RWPE1 (cell line): ENCODE data around the gene TNRC6C.
A peak's percentile ranks its signal among the peaks of the same experiment; 100 is the strongest.

Source experiments
- CTCF ChIA-PET: fragments of 350-600 bp; sonication (Branson Sonifier 250); formaldehyde crosslinking; extraction: SDS; loops from one replicate; lab custom pipeline; 2021; lab: Yijun Ruan, JAX
- POLR2A ChIA-PET: fragments of 400-600 bp; formaldehyde crosslinking; extraction: SDS; loops from one replicate; lab custom pipeline; 2020; ENCODE audit warnings: antibody characterized with exemption; ENCODE audit not compliant: low non-redundant PET; lab: Yijun Ruan, JAX
- DNase-seq: peaks from one replicate; pipeline ENCODE4 v3.0.0; 2012; ENCODE audit warnings: low spot score
- H3K27ac ChIP-seq: fragments of 450-650 bp; 2 replicates; pipeline ENCODE4 v1.5.1; 2017
- CTCF ChIP-seq: fragments of 450-650 bp; conservative IDR thresholded peaks from 2 replicates; pipeline ENCODE4 v1.5.1; 2017; ENCODE audit warnings: low read depth, mild to moderate bottlenecking

The TNRC6C gene

GRCh38 chr17:78007647-78008046 is 49.1 kb downstream of the TNRC6C start:
- POLR2A ChIA-PET, result no interaction called here
- no peak overlapping the region for H3K27ac ChIP-seq
- no peak for DNase-seq
- CTCF ChIA-PET, result interaction anchor here (0.5 kb wide), 1 partner anchor 1900 kb away, joined by 3 read pairs; no protein-coding TSS in a partner anchor
- no peak for TF ChIP-seq CTCF

GRCh38 chr17:78010759-78011158 is 52.3 kb downstream of the TNRC6C start:
- POLR2A ChIA-PET, result no interaction called here
- CTCF ChIA-PET, result no interaction called here
- no peak for TF ChIP-seq CTCF
- DNase-seq, result no peak
- no peak overlapping the region for H3K27ac ChIP-seq

- ChIA-PET CTCF (interaction anchor here (1.5 to 3.1 kb wide), 3 partner anchors 12 to 469 kb away, joined by 5 to 40 read pairs (median 17); no protein-coding TSS in a partner anchor), POLR2A (no interaction called here)
- DNase-seq, result no peak
- TF ChIP-seq CTCF, result no peak
- H3K27ac ChIP-seq, result no peak overlapping the region
Measured at GRCh38 chr17:78012428-78012827, 53.9 kb downstream of the TNRC6C start.

- DNase-seq, result peak; percentile 49
- CTCF ChIA-PET, result interaction anchor here (0.6 to 3.1 kb wide), 17 partner anchors 11 to 683 kb away, joined by 3 to 40 read pairs (median 3); no protein-coding TSS in a partner anchor
- no peak overlapping the region for H3K27ac ChIP-seq
- POLR2A ChIA-PET, result no interaction called here
- TF ChIP-seq CTCF, result peak; percentile 90
Measured at GRCh38 chr17:78013683-78014467, 55.4 kb downstream of the TNRC6C start.

GRCh38 chr17:78014646-78015045 is 56.1 kb downstream of the TNRC6C start:
- ChIA-PET CTCF (interaction anchor here (0.7 to 3.1 kb wide), 7 partner anchors 10 to 520 kb away, joined by 3 to 40 read pairs (median 4); no protein-coding TSS in a partner anchor), POLR2A (no interaction called here)
- H3K27ac ChIP-seq, result no peak overlapping the region
- DNase-seq, result no peak
- no peak for TF ChIP-seq CTCF

- DNase-seq, result no peak
- CTCF ChIA-PET, result interaction anchor here (0.6 to 1.2 kb wide), 3 partner anchors 39 to 474 kb away, joined by 3 to 4 read pairs (median 4); no protein-coding TSS in a partner anchor
- POLR2A ChIA-PET, result no interaction called here
- H3K27ac ChIP-seq, result no peak overlapping the region
- TF ChIP-seq CTCF, result no peak
Measured at GRCh38 chr17:78016852-78017251, 58.3 kb downstream of the TNRC6C start.
